NCI-H226 (cell line): Measurements from ENCODE around the gene ZNF205.
"Not testable (repeated sequence)": the region's sequence is repeated elsewhere in the genome, so short reads cannot be mapped to it uniquely, and the experiment has no call there.

Source experiments
- DNase-seq: peaks from one replicate; pipeline ENCODE4 v3.0.0-alpha.2; 2015

Gene ZNF205

DNA sequence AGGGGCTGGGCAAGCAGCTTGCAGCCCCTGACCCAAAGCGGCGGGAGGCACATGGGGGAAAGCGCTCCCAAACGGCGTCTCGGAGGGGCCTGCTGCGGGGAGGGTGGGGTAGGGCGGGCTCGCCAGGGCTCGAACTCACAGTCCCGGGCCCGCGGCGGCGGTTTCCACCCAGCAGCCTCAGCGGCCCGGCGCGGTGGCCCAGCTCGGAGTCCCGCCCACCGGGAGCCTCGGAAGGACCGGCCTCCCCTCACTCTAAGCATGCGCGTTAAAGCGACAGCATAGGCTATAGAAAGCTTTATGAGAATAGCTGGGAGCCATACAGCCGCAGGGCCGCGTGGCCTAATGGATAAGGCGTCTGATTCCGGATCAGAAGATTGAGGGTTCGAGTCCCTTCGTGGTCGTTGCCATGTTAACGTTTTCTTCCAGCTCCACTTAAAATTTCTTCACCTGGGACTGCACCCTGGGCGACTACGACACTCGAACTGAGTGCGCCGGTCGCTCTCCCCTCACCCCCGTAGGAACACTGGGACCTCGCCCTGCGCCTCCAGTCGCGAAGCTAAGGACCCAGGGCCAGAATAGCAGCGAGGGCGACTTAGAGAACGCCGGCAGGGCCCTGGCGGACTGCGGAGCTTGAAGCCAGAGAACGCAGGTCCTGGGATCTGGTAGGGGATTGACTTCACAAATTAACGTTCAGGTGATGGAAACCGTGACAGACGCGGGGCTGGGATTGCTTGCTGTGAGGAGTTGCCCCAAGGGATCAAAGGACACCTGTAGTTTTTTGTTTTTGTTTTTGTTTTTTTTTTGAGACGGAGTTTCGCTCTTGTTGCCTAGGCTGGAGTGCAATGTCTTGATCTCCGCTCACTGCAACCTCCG, 38.2 kb downstream of the ZNF205 start:
- peak; percentile 87 for DNase-seq

DNA sequence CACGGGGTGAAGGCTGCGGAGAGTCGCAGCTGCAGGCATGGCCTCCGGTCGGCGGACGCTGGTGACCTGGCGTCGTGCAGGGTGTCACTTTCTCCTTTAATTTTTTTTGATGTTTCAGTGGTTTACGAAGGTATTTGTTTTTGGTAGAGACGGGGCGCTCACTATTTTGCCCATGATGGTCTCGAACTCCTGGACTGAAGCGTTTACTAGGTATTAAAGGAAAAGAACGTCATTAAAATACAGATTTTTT, 39.6 kb downstream of the ZNF205 start:
- DNase-seq, result no peak

DNA sequence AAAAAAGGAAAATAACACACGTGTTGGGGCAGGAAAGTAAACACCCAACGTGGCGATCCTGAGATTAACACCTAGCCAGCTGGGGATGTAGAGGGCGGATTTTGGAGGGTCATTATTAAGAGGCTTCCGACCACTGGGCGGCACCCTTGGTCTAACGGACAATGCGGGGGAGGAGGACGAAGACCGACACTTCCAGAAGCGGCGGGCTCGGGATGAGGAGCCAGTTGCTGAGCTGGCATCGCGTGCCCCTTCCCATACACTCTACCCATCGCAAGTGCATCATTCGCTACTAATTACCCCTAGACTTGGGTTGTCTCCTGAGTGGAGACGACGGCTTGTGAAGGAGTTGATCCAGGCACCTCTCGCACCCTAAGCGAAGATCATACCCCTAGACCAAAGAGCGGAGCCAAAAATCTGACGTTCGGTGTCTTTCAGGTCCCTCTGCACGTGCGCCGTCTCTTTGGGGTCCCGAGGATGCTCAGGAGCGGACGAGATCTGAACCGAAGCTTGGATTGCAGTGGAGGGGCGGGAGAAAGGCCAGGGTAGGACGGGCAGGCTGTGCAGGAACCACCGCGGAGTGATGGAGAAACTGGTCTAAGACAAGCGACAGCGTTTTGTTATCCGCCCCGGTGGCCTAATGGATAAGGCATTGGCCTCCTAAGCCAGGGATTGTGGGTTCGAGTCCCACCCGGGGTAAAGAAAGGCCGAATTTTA, 40.0 kb downstream of the ZNF205 start:
- peak; percentile 85 for DNase-seq

DNA sequence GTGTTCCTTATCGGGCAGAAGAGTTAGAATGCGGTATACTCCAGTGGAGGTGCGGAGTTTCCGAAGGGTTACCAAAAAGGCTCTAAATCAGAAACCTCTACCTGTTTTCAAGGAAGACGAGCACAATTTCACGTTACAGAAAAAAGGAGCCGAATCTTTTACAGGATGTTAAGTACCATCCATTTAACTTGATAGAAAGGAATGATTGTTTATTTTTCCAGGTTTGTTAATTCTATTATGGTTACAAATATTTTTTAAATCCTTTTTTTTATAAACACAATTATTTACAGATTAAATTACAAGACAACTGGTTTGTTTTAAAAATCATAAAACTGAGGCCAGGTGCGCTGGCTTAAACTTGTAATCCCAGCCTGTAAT, 40.6 kb downstream of the ZNF205 start:
- DNase-seq, result no peak

DNA sequence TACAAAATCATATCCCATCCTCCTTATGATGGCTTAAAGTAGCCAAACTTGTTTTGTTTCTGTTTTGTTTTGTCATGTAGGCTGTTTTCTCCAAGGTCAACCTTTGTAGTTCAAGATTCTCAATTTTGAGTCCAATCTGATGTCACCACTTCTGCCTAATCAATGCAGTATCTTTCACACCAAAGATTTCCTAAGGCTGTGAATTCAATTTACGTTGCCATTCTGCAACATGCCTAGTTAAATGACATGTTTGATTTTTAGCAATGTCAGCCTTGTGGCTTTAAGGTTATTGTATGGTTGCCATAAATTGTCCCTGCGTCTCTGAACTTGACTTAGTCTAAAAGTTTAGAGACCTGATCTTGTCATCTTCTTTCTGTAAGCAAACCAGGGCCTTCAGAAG, 42.8 kb downstream of the ZNF205 start:
- DNase-seq, result no peak

DNA sequence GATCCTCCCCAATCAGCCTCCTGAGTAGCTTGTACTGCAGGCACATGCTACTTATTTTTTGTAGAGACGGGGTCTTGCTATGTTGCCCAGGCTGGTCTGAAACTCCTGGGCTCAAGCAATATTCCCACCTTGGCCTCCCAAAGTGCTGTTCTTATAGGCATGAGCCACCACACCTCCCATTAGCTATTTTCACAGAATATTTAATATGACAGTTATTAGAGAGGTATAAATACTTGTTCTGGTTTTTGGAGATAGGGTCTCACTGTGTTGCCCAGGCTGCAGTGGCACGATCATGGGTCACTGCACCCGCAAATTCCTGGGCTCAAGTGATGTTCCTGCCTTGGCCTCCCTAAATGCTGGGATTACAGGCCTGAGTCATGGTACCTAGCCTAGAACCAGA, 43.6 kb downstream of the ZNF205 start:
- DNase-seq, result no peak

DNA sequence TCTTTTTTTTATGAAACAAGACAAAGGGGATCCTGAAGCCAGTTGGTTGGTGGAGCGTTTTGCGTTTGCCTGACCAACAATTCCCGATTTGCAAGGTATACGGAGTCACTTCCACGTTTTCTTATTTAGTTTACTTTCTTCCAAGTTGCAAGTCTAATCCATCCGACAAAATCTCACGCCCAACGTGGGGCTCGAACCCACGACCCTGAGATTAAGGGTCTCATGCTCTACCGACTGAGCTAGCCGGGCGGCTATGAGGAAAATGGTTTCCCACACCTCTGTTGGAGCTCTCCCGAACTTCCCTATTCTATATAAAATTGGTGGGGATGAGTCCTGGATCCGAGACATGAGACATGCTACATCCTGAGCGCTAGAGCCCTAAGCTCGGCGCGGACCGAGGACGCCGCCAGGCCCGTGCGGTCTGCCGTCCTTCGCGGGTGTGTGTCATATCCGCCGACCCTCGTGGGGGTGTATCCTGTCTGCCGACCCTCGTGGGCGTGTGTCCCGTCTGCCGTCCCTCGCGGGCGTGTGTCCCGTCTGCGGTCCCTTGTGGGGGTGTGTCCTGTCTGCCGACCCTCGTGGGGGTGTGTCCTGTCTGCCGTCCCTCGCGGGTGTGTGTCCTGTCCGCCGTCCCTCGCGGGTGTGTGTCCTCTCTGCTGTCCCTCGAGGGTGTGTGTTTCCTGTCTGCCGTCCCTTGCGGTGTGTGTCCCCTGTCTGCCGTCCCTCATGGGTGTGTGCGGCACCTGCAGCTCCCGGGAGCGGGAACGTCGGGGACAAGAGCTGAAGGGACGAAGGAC, 45.0 kb downstream of the ZNF205 start:
- peak; percentile 94 for DNase-seq

DNA sequence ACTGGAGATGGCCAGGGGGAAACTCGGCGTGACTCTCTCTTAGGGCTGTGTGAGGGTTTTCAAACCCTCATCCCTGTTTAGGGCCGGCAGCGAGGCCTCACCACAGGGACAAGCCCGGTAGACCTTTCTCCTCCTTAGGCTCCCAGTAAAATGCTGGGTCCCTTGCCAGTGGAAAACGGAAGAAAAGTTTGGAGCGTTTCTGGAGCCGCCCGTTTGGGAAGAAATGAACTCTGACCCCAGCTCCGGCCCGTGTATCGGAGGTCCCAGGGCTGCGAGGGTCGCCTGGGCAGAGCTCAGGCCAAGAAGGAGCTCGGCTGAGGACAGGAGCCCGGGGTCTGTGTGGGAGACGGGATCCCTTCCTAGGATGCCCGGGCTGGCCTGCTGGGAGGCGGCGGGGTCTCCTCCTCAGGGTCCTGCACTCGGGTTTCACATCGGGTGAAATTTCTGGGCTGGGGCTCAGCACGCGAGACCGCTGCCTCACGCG, 45.7 kb downstream of the ZNF205 start:
- peak; percentile 41 for DNase-seq

DNA sequence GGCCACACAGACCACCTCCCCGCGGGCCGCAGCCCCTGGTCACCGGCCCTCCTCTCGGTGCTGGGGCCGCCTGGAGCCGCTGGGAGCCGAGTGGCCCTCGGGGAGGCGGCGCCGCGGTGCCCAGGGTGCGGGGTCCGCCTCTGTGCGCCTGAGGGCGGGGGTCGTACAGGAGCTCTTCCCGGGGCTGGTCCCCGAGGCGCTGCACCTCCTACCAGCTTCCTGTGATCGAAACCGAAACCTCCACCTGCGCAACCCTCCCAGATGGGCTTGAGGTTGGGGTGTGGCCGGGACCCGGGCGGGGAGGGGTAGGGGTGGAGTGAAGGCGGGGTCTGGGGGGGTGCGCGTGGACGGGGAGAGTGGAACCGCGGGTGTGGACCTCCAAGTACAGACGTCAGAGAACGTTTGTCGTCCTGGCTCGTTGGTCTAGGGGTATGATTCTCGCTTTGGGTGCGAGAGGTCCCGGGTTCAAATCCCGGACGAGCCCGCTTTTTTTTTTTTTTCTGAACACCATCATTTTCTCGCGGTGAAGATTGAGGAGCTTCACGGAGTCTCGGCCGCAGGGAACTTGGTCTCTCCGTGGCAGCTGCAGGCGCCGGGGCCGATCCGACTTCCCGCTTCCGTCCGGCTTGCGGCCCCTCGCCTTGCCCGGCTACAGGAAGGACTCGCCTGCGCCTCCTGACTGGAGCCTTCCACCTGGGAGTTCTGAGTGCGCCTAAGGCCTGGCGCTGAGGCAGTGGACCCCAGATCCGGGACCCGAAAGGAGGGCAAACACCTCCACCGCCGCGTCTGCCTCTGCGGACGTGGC, 46.3 kb downstream of the ZNF205 start:
- peak; percentile 89 for DNase-seq

DNA sequence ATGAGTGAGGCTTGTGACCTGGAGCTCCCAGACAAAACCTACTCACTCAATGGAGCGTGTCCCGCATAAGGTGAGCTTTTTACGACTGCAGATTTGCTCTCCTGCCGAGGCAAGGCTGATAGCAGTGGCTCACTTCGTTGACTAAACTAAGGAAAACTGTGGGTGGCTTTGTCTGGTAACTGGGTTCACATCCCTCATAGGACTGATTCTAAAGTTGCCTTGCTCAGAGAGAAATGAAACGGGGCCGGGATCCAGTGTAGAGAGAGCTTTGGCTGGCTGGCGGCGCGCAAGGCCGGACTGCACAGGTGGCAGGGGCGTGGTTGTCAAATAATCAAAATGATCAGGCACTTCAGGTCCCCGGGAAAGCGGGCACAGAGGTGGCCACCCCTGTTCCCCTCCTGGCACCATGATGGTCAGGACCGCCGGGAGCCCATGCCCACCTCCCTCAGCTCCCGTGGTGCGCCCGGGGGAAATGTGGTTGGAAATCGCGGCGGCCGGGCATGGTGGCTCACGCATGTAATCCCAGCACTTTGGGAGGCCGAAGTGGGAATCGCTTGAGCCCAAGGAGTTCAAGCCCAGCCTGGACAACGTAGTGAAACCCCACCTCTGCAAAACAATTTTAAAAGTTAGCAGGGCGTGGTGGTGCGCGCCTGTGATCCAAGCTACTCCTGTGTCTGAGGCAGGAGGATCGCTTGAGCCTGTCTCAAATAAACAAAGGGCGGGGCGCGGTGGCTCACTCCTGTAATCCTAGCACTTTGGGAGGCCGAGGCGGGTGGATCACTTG, 49.0 kb downstream of the ZNF205 start:
- no peak for DNase-seq

DNA sequence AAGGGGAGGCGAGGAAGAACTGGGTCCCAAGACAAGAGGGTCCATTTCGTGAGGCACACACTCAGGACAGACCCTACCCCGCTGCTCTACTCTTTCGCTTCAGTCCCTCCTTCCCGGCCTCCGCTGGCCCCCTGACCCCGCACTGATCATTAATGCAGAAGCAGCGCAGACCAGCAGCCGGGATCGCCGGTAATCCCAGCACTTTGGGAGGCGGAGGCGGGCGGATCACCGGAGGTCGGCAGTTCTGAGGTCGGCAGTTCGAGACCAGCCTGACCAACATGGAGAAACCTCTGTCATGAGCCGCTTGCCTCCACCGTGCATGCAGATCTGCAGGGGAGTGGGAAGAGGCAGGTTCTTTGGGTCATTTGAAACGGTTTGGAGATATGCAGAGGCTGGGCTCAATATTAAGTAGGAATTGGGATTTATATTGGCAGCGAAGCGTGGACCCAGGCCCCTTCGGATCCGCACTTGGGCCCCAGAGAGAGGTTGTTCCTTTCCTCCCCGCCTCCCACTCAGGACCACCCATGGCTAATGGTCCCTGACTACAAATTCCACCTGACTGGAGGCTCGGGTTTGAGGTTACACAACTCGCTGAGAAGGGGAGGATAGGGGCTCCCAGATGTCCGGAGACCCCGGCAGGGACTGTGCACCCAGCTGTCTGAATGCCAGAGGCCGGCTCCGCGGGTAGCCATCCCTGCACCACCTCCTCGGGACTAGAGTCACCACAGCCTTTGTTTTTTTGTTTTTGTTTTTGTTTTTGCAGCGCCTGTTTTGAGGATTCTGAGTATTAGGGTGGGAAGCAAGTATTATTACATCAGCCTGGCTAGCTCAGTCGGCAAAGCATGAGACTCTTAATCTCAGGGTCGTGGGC, 52.0 kb downstream of the ZNF205 start:
- DNase-seq, result no peak

DNA sequence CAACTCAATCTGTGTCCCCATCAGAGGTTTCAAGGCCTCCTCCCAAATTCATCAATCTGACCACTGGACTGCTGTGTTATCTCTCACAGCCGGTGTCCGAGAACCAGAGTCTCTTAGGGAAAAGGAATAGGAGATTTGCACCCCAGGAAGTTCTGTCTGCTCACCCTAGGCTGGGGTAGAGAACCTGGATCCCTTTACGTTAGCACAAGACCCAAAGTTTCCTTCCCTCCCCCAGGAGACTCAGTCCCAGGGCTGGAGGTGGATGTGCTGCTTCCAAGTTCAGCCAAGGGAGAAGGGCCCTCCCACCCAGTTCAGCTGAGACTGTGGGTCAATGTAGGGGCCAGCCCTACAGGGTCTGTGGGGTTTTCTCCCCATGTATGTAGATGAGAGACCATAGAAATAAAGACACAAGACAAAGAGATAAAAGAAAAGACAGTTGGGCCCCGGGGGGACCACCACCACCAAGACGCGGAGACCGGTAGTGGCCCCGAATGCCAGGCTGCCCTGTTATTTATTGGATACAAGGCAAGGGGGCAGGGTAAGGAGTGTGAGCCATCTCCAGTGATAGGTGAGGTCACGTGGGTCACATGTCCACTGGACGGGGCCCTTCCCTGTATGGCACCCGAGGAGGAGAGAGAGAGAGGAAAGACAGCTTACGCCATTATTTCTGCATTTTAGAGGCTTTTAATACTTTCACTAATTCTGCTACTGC, 52.9 kb downstream of the ZNF205 start:
- no peak for DNase-seq

DNA sequence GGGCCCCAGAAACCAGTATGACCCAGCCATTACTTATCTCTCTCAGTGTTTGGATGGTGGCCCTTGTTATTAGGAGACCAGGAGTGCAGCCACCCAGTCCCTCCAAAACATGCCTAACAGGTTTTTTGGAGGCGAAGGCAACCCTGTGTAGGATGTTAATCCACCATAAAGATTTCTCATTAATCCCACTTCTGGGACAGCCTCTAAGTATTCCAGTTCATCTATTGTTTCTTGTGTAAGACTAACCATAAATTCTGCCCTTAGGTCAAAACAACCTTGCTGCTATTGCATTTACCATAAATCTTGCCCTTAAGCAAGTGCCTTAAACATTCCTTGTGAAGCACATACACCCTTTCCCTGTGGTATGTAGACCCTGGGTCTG, 54.1 kb downstream of the ZNF205 start:
- DNase-seq, result no peak

DNA sequence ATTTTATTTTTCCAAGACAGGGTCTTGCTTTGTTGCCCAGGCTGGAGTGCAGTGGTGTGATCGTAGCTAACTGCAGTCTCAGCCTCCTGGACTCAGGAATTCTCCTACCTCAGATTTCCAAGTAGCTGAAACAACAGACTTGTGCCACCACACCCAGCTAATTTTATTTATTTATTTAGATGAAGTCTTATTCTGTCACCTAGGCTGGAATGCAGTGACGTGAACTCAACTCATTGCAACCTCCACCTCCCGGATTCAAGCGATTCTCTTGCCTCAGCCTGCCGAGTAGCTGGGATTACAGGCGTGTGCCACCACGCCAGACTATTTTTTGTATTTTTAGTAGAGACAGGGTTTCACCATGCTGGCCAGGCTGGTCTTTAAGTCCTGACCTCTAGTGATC, 56.3 kb downstream of the ZNF205 start:
- DNase-seq, result not testable (repeated sequence)
